ENCODE results near the gene CTR9. TPM values are rescaled to one million over a fixed set of nuclear protein-coding genes. Genes with fewer than 3 reads are reported as not detected.

The CTR9 gene
- total RNA-seq, 2 donors from 2014 or later: 15.0 to 20.1 TPM

DNA sequence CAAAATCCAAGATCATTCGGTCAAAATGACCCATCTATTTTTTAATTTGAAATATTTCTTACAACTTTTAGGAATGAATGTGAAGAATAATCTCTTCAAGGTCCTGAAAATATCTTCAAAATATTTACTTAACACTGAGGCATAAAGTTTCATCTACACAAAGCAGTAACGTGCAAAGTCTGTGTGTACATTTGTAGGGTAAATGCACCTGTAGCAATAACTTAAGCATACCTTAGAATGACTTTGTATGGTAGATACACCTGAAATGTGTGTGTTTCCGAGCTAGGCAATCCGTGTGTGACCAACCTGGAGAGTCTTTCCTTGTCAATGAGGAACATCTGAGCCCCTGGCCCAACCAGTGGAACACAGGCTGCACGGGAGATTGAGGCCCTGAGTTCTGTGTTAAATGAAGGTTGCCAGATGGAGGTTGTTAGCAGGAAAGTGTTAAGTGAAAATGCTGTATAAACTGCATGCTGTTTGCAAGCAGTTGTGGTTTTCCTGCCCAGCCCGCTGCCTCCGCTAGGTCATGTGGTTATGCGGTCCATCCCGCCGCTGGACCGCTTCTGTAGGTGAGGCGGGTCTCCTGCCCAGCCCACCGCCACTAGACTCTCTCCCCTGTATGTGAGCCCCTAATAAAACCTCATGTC is 7.6 kb upstream of the CTR9 start:
- TF ChIP-seq, protein P1, sequence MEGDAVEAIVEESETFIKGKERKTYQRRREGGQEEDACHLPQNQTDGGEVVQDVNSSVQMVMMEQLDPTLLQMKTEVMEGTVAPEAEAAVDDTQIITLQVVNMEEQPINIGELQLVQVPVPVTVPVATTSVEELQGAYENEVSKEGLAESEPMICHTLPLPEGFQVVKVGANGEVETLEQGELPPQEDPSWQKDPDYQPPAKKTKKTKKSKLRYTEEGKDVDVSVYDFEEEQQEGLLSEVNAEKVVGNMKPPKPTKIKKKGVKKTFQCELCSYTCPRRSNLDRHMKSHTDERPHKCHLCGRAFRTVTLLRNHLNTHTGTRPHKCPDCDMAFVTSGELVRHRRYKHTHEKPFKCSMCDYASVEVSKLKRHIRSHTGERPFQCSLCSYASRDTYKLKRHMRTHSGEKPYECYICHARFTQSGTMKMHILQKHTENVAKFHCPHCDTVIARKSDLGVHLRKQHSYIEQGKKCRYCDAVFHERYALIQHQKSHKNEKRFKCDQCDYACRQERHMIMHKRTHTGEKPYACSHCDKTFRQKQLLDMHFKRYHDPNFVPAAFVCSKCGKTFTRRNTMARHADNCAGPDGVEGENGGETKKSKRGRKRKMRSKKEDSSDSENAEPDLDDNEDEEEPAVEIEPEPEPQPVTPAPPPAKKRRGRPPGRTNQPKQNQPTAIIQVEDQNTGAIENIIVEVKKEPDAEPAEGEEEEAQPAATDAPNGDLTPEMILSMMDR (IDR thresholded peaks at IDR 0.05): no peak
- H3K27me3 ChIP-seq (replicated peaks; ENCODE audit: insufficient read depth): no peaks in the 10 kb centered on the region
- DNase-seq (ENCODE audit: low spot score) (no peak), ATAC-seq (ENCODE audit: insufficient number of reproducible peaks, low FRiP score, low read depth) (no peak)
- no peaks in the 10 kb centered on the region for H3K36me3 ChIP-seq
- no peak overlapping the region for H3K4me3 ChIP-seq
- no peaks in the 10 kb centered on the region for H3K4me1 ChIP-seq (ENCODE audit: control insufficient read depth in 1 of 2, low read depth in 2 of 2)
- no peak overlapping the region for H3K27ac ChIP-seq
- no peaks in the 10 kb centered on the region for H3K9me3 ChIP-seq

- Histone ChIP-seq H3K9me3 (no peaks in the 10 kb centered on the region), H3K36me3 (no peaks in the 10 kb centered on the region), H3K27ac (no peak overlapping the region), H3K4me3 (no peak overlapping the region), H3K4me1 (ENCODE audit: control insufficient read depth in 1 of 2, low read depth in 2 of 2) (no peaks in the 10 kb centered on the region), H3K27me3 (replicated peaks; ENCODE audit: insufficient read depth) (no peaks in the 10 kb centered on the region)
- TF ChIP-seq, protein P1 (IDR thresholded peaks at IDR 0.05): no peak
- ATAC-seq (ENCODE audit: insufficient number of reproducible peaks, low FRiP score, low read depth) (no peak), DNase-seq (ENCODE audit: low spot score) (no peak)
Measured at GRCh38 chr11:10744206-10744605, 6.8 kb upstream of the CTR9 start.

DNA sequence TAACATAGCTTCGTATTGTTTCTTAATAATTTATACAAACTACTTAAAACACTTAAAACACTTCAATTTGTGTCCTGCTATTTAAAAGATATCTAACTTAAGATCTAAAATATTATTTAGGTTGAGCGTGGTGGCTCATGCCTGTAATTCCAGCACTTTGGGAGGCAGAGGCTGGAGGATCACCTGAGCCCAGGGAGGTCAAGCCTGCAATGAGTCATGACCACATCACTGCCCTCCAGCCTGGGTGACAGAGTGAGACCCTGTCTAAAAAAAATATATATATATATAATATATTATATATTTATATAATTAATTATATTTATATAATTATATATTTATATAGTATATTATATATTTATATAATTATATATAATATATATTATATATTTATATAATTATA is 4.2 kb upstream of the CTR9 start:
- DNase-seq (ENCODE audit: low spot score) (no peak), ATAC-seq (ENCODE audit: insufficient number of reproducible peaks, low FRiP score, low read depth) (no peak)
- no peak overlapping the region for H3K4me3 ChIP-seq
- peaks cover 0 to under 1% of the 10 kb centered on the region in 2 donors for H3K4me1 ChIP-seq (ENCODE audit: control insufficient read depth in 1 of 2, low read depth in 2 of 2)
- TF ChIP-seq, protein P1 (IDR thresholded peaks at IDR 0.05): no peak
- H3K36me3 ChIP-seq: no peaks in the 10 kb centered on the region
- no peaks in the 10 kb centered on the region for H3K9me3 ChIP-seq
- no peak overlapping the region for H3K27ac ChIP-seq
- no peaks in the 10 kb centered on the region for H3K27me3 ChIP-seq (replicated peaks; ENCODE audit: insufficient read depth)

GRCh38 chr11:10747733-10748132 is 3.3 kb upstream of the CTR9 start:
- TF ChIP-seq, protein P1 (IDR thresholded peaks at IDR 0.05): no peak
- Histone ChIP-seq H3K9me3 (no peaks in the 10 kb centered on the region), H3K4me3 (no peak overlapping the region), H3K4me1 (ENCODE audit: control insufficient read depth in 1 of 2, low read depth in 2 of 2) (peaks cover 6 to 8% of the 10 kb centered on the region in 2 donors), H3K36me3 (no peaks in the 10 kb centered on the region), H3K27me3 (replicated peaks; ENCODE audit: insufficient read depth) (no peaks in the 10 kb centered on the region), H3K27ac (no peak overlapping the region)
- ATAC-seq (ENCODE audit: insufficient number of reproducible peaks, low FRiP score, low read depth) (no peak), DNase-seq (ENCODE audit: low spot score) (no peak)

GRCh38 chr11:10749476-10749875 is 1.6 kb upstream of the CTR9 start:
- ATAC-seq (ENCODE audit: insufficient number of reproducible peaks, low FRiP score, low read depth): no peak
- Histone ChIP-seq H3K27ac (no peak overlapping the region), H3K4me1 (ENCODE audit: control insufficient read depth in 1 of 2, low read depth in 2 of 2) (peaks cover 9 to 10% of the 10 kb centered on the region in 2 donors), H3K9me3 (no peaks in the 10 kb centered on the region), H3K27me3 (replicated peaks; ENCODE audit: insufficient read depth) (no peaks in the 10 kb centered on the region), H3K36me3 (no peaks in the 10 kb centered on the region), H3K4me3 (no peak overlapping the region)
- TF ChIP-seq, protein P1 (IDR thresholded peaks at IDR 0.05): no peak
- no peak for DNase-seq (ENCODE audit: low spot score)

Measured in thoracic aorta (tissue), 2 donors.